DND-41 (cell line): ENCODE results near the gene PLEKHG3.

Experiments used
- ATAC-seq: fragments of 200-7000 bp; cut with Tn5 transposase; 3 replicates; pipeline ENCODE4 v1.9.1; 2021; ENCODE audit warnings: low read depth; ENCODE audit not compliant: insufficient read depth
- DNase-seq: peaks from one replicate; pipeline ENCODE4 v3.0.0-alpha.2; 2020
- H2AFZ ChIP-seq: 2 replicates; pipeline ENCODE4 v1.6.0; 2012; ENCODE audit warnings: low read depth, low read length
- H3K27ac ChIP-seq: 2 replicates; pipeline ENCODE4 v1.5.1; 2012; ENCODE audit warnings: low read length, inconsistent platforms
- H3K27me3 ChIP-seq: fragments of 200-600 bp; sonication (generic); 2 replicates; pipeline ENCODE4 v1.6.0; 2012; ENCODE audit warnings: low read length, mild to moderate bottlenecking, inconsistent platforms; ENCODE audit not compliant: insufficient read depth, poor library complexity
- H3K36me3 ChIP-seq: 2 replicates; pipeline ENCODE4 v1.5.1; 2012; ENCODE audit warnings: low read length, inconsistent platforms; ENCODE audit not compliant: insufficient read depth
- H3K4me1 ChIP-seq: 2 replicates; pipeline ENCODE4 v1.5.1; 2012; ENCODE audit warnings: mild to moderate bottlenecking, low read length; ENCODE audit not compliant: insufficient read depth
- H3K4me2 ChIP-seq: 2 replicates; pipeline ENCODE4 v1.6.0; 2012; ENCODE audit warnings: mild to moderate bottlenecking, moderate library complexity, low read length, inconsistent platforms; ENCODE audit not compliant: insufficient read depth
- H3K4me3 ChIP-seq, 2 experiments: fragments of 200-600 bp in 1 of 2; shearing (Covaris generic) in 1 of 2; 2 replicates each; pipeline ENCODE4 v1.5.1; 2012 to 2016; ENCODE audit warnings: inconsistent platforms in 2 of 2, low read length in 2 of 2, mild to moderate bottlenecking in 2 of 2, low read depth in 1 of 2, moderate library complexity in 1 of 2
- H3K79me2 ChIP-seq: 2 replicates; pipeline ENCODE4 v1.6.0; 2012; ENCODE audit warnings: low read length, inconsistent platforms; ENCODE audit not compliant: insufficient read depth
- H3K9ac ChIP-seq: 2 replicates; pipeline ENCODE4 v1.6.0; 2012; ENCODE audit warnings: low read depth, mild to moderate bottlenecking, inconsistent platforms, low read length, moderate library complexity
- H3K9me3 ChIP-seq: 2 replicates; pipeline ENCODE4 v1.5.1; 2012; ENCODE audit warnings: low read length, moderate library complexity, mild to moderate bottlenecking, inconsistent platforms; ENCODE audit not compliant: insufficient read depth, severe bottlenecking
- H4K20me1 ChIP-seq: 2 replicates; pipeline ENCODE4 v1.6.0; 2012; ENCODE audit warnings: low read length; ENCODE audit not compliant: insufficient read depth
- CTCF ChIP-seq: IDR thresholded peaks from 2 replicates; pipeline ENCODE4 v1.5.1; 2012; ENCODE audit warnings: borderline replicate concordance, low read length, moderate library complexity, mild to moderate bottlenecking; ENCODE audit not compliant: poor library complexity, severe bottlenecking; ENCODE audit errors: extremely low read depth
- EZH2 ChIP-seq: IDR thresholded peaks from 3 replicates; pipeline ENCODE4 v1.6.1; 2012; ENCODE audit warnings: borderline replicate concordance, low read depth, mild to moderate bottlenecking, moderate library complexity, low read length, inconsistent platforms; ENCODE audit not compliant: severe bottlenecking

PLEKHG3 gene

GRCh38 chr14:64724578-64724930 is 20.3 kb downstream of the PLEKHG3 start:
- no peaks in the 10 kb centered on the region for H3K36me3 ChIP-seq
- DNase-seq (no peak), ATAC-seq (no peak)
- H4K20me1 ChIP-seq = no peaks in the 10 kb centered on the region
- H3K4me3 ChIP-seq = no peak overlapping the region
- no peaks in the 10 kb centered on the region for H3K4me1 ChIP-seq
- TF ChIP-seq CTCF (no peak), EZH2 (no peak)
- H3K9me3 ChIP-seq = no peaks in the 10 kb centered on the region
- peaks cover 5% of the 10 kb centered on the region for H3K27me3 ChIP-seq
- H2AFZ ChIP-seq = no peak overlapping the region
- H3K27ac ChIP-seq = no peak overlapping the region
- no peak overlapping the region for H3K9ac ChIP-seq
- H3K79me2 ChIP-seq = no peaks in the 10 kb centered on the region
- H3K4me2 ChIP-seq = no peak overlapping the region

GRCh38 chr14:64725261-64725815 is 21.1 kb downstream of the PLEKHG3 start:
- no peaks in the 10 kb centered on the region for H4K20me1 ChIP-seq
- no peaks in the 10 kb centered on the region for H3K4me1 ChIP-seq
- H3K4me3 ChIP-seq = no peak overlapping the region
- H3K4me2 ChIP-seq = no peak overlapping the region
- ATAC-seq (no peak), DNase-seq (no peak)
- no peaks in the 10 kb centered on the region for H3K9me3 ChIP-seq
- peaks cover 5% of the 10 kb centered on the region for H3K27me3 ChIP-seq
- TF ChIP-seq CTCF = no peak
- TF ChIP-seq EZH2 = no peak
- no peaks in the 10 kb centered on the region for H3K79me2 ChIP-seq
- H3K9ac ChIP-seq = no peak overlapping the region
- no peak overlapping the region for H3K27ac ChIP-seq
- H2AFZ ChIP-seq = no peak overlapping the region
- no peaks in the 10 kb centered on the region for H3K36me3 ChIP-seq

- no peak for ATAC-seq
- Histone ChIP-seq H3K9ac (no peak overlapping the region), H3K9me3 (no peaks in the 10 kb centered on the region), H3K4me2 (no peak overlapping the region), H3K79me2 (no peaks in the 10 kb centered on the region), H2AFZ (no peak overlapping the region), H3K27ac (no peak overlapping the region), H3K27me3 (peaks cover 5% of the 10 kb centered on the region), H3K4me1 (no peaks in the 10 kb centered on the region), H3K36me3 (no peaks in the 10 kb centered on the region), H3K4me3 (no peak overlapping the region), H4K20me1 (no peaks in the 10 kb centered on the region)
- TF ChIP-seq CTCF (no peak), EZH2 (no peak)
- no peak for DNase-seq
These were observed 21.8 kb downstream of the PLEKHG3 start for GRCh38 chr14:64725879-64726584.
